ENCODE data around the gene FAM170B. TPM values are rescaled to one million over a fixed set of nuclear protein-coding genes. Genes with fewer than 3 reads are reported as not detected.

The FAM170B gene
- total and polyA plus RNA-seq, 2 of the 4 experiments (the other 2 are of a cell fraction), result not detected

DNA sequence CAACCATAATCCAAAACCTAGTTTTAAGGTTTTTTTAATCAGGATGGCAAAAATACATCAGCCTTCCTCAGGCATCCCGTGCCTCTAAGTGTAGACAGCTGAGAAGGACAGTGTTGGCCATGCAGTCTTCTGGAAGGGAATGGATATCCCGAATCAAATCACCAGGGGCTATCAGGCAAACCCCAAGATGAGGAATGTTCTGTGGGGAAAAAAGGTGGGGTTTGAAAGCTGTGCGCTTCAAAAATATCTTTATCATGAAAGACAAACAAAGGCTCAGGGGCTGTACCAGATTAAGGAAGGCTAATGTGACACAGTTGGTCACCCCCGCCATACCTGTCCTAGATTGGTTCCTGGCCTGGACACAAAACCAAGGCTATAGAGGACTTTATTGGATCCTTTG lies 49.0 kb upstream of the FAM170B start:
- Histone ChIP-seq H2AK9ac (replicated peaks; ENCODE audit: low read depth, low read length, poor library complexity) (no peak overlapping the region), H3K9me3 (ENCODE audit: control insufficient read depth, insufficient read depth, low read length) (no peaks in the 10 kb centered on the region), H2BK15ac (ENCODE audit: low read depth, low read length) (no peak overlapping the region), H3K56ac (ENCODE audit: extremely low read depth, insufficient read depth, low read length) (no peak overlapping the region), H3K9ac (ENCODE audit: low read depth, low read length) (no peak overlapping the region), H3K4me2 (ENCODE audit: low read depth, low read length) (no peak overlapping the region), H3K36me3 (ENCODE audit: control insufficient read depth, insufficient read depth, low read length) (no peaks in the 10 kb centered on the region), H4K8ac (ENCODE audit: low read depth in 2 of 2, low read length in 2 of 2) (no peak overlapping the region), H2BK5ac (ENCODE audit: low read depth, low read length, poor library complexity, severe bottlenecking) (no peak overlapping the region), H3K27ac (ENCODE audit: insufficient read depth, low read length) (no peak overlapping the region), H2AK5ac (ENCODE audit: low read depth, low read length) (no peak overlapping the region), H3K4ac (ENCODE audit: low read depth, low read length) (no peak overlapping the region), H2AFZ (replicated peaks; ENCODE audit: low read length, poor library complexity) (no peak overlapping the region), H3K4me1 (ENCODE audit: control insufficient read depth, insufficient read depth, low read length) (peaks cover 2% of the 10 kb centered on the region), H4K20me1 (ENCODE audit: insufficient read depth, low read length) (no peaks in the 10 kb centered on the region), H2BK20ac (ENCODE audit: low read depth, low read length) (no peak overlapping the region), H4K91ac (ENCODE audit: insufficient read depth, low read depth, low read length) (no peak overlapping the region), H2BK120ac (ENCODE audit: low read depth, low read length) (no peak overlapping the region), H3K4me3 (ENCODE audit: insufficient read depth, low read depth, low read length) (no peak overlapping the region), H4K5ac (ENCODE audit: low read depth, low read length) (no peak overlapping the region), H3K9me1 (ENCODE audit: insufficient read depth, low read length) (peaks cover 12% of the 10 kb centered on the region), H3K18ac (ENCODE audit: low read depth, low read length) (no peak overlapping the region), H3K14ac (replicated peaks; ENCODE audit: low read depth, low read length) (no peak overlapping the region; the same call in 1 of the 2 replicates), H3K23ac (ENCODE audit: low read depth, low read length) (no peak overlapping the region), H3K27me3 (ENCODE audit: control insufficient read depth, insufficient read depth, low read length) (no peaks in the 10 kb centered on the region), H3K79me1 (ENCODE audit: low read depth in 1 of 2, low read length in 2 of 2) (no peaks in the 10 kb centered on the region)
- dilution Hi-C loops (cut with HindIII; ENCODE audit: low sequenced_read_pairs, unreplicated experiment), result no loop called here
- intact Hi-C loops (cut with micrococcal nuclease), result no loop called here
- TF ChIP-seq NFE2L2 (IDR thresholded peaks at IDR 0.05; ENCODE audit: low read depth, low read length) (no peak), CHD1 (IDR thresholded peaks at IDR 0.05; ENCODE audit: low read depth, low read length) (no peak), FOS (IDR thresholded peaks at IDR 0.05; ENCODE audit: low read depth, low read length) (no peak), RCOR1 (IDR thresholded peaks at IDR 0.05; ENCODE audit: insufficient replicate concordance, low read length) (no peak), SMC3 (IDR thresholded peaks at IDR 0.05; ENCODE audit: low read depth, low read length) (no peak), POLR2A (IDR thresholded peaks at IDR 0.05; ENCODE audit: low read depth, low read length) (no peak), MXI1 (IDR thresholded peaks at IDR 0.05; ENCODE audit: borderline replicate concordance, low read depth, low read length) (no peak), RFX5 (IDR thresholded peaks at IDR 0.05; ENCODE audit: low read depth, low read length) (no peak), MAZ (IDR thresholded peaks at IDR 0.05; ENCODE audit: borderline replicate concordance, low read depth, low read length) (no peak), BHLHE40 (IDR thresholded peaks at IDR 0.05; ENCODE audit: low read depth, low read length) (no peak), CEBPB (IDR thresholded peaks at IDR 0.05; ENCODE audit: low read depth, low read length) (no peak), MAFK (IDR thresholded peaks at IDR 0.05; ENCODE audit: low read depth, low read length) (no peak)
- TF ChIP-seq, protein P1, sequence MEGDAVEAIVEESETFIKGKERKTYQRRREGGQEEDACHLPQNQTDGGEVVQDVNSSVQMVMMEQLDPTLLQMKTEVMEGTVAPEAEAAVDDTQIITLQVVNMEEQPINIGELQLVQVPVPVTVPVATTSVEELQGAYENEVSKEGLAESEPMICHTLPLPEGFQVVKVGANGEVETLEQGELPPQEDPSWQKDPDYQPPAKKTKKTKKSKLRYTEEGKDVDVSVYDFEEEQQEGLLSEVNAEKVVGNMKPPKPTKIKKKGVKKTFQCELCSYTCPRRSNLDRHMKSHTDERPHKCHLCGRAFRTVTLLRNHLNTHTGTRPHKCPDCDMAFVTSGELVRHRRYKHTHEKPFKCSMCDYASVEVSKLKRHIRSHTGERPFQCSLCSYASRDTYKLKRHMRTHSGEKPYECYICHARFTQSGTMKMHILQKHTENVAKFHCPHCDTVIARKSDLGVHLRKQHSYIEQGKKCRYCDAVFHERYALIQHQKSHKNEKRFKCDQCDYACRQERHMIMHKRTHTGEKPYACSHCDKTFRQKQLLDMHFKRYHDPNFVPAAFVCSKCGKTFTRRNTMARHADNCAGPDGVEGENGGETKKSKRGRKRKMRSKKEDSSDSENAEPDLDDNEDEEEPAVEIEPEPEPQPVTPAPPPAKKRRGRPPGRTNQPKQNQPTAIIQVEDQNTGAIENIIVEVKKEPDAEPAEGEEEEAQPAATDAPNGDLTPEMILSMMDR (conservative IDR thresholded peaks at IDR 0.05; ENCODE audit: low read depth, low read length), result no peak
- TF ChIP-seq, protein P2, sequence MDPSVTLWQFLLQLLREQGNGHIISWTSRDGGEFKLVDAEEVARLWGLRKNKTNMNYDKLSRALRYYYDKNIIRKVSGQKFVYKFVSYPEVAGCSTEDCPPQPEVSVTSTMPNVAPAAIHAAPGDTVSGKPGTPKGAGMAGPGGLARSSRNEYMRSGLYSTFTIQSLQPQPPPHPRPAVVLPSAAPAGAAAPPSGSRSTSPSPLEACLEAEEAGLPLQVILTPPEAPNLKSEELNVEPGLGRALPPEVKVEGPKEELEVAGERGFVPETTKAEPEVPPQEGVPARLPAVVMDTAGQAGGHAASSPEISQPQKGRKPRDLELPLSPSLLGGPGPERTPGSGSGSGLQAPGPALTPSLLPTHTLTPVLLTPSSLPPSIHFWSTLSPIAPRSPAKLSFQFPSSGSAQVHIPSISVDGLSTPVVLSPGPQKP (IDR thresholded peaks at IDR 0.05; ENCODE audit: borderline replicate concordance, low read depth, low read length), result no peak
- TF ChIP-seq, protein P3, sequence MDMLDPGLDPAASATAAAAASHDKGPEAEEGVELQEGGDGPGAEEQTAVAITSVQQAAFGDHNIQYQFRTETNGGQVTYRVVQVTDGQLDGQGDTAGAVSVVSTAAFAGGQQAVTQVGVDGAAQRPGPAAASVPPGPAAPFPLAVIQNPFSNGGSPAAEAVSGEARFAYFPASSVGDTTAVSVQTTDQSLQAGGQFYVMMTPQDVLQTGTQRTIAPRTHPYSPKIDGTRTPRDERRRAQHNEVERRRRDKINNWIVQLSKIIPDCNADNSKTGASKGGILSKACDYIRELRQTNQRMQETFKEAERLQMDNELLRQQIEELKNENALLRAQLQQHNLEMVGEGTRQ (IDR thresholded peaks at IDR 0.05; ENCODE audit: low read depth, low read length), result no peak
- in situ Hi-C loops (cut with MboI; ENCODE audit: low sequenced_read_pairs), result no loop called here
- no TSS peak for BruUV-seq (replicated peaks)
- ChIA-PET POLR2A (ENCODE audit: unreplicated experiment) (no interaction called here), CTCF (interaction anchor here (0.6 kb wide), 1 partner anchor 24 kb away, joined by 3 read pairs; no protein-coding TSS in a partner anchor)
- no peak for DNase-seq
- no peak for ATAC-seq (ENCODE audit: low read depth)
- WGBS, 2 experiments (ENCODE audit: extremely low coverage in 2 of 2, insufficient read length in 1 of 2), result no CpG with 5 or more reads among the region's 4 CpGs

All from IMR-90 (cell line).